H9 (cell line): ENCODE results near the gene PELI2. TPM values are rescaled to one million over a fixed set of nuclear protein-coding genes. Genes with fewer than 3 reads are reported as not detected.

Source experiments
- DNase-seq: peaks from one replicate; pipeline ENCODE4 v3.0.0-alpha.2; 2017
- H2AFZ ChIP-seq: one replicate; pipeline ENCODE4 v1.6.1; 2013; ENCODE audit warnings: mild to moderate bottlenecking, low read length, control low read depth, moderate library complexity
- H2AK5ac ChIP-seq: 2 replicates; pipeline ENCODE4 v1.6.1; 2013; ENCODE audit warnings: low read length, control low read depth, mixed read lengths; ENCODE audit not compliant: insufficient read length
- H2BK120ac ChIP-seq: one replicate; pipeline ENCODE4 v1.6.1; 2013; ENCODE audit warnings: low read depth, mild to moderate bottlenecking, low read length, control low read depth, inconsistent platforms; ENCODE audit not compliant: poor library complexity, severe bottlenecking
- H2BK12ac ChIP-seq: 2 replicates; pipeline ENCODE4 v1.6.1; 2013; ENCODE audit warnings: low read length, control low read depth, mixed read lengths, low read depth; ENCODE audit not compliant: insufficient read length
- H2BK15ac ChIP-seq: 2 replicates; pipeline ENCODE4 v1.6.1; 2013; ENCODE audit warnings: low read depth, low read length, control low read depth
- H2BK20ac ChIP-seq: one replicate; pipeline ENCODE4 v1.6.1; 2013; ENCODE audit warnings: low read depth, mild to moderate bottlenecking, low read length, control low read depth, inconsistent platforms; ENCODE audit not compliant: poor library complexity, severe bottlenecking
- H2BK5ac ChIP-seq: 2 replicates; pipeline ENCODE4 v1.6.1; 2013; ENCODE audit warnings: low read length, control low read depth, mixed read lengths; ENCODE audit not compliant: insufficient read length
- H3K14ac ChIP-seq: 2 replicates; pipeline ENCODE4 v1.6.1; 2013; ENCODE audit warnings: low read length, control low read depth; ENCODE audit not compliant: insufficient read depth
- H3K18ac ChIP-seq: 2 replicates; pipeline ENCODE4 v1.6.1; 2013; ENCODE audit warnings: low read depth, mild to moderate bottlenecking, mixed read lengths, low read length, control low read depth; ENCODE audit not compliant: insufficient read length
- H3K23ac ChIP-seq: 2 replicates; pipeline ENCODE4 v1.6.1; 2013; ENCODE audit warnings: low read length, control low read depth, mixed read lengths, low read depth; ENCODE audit not compliant: insufficient read length
- H3K23me2 ChIP-seq: 2 replicates; pipeline ENCODE4 v1.6.1; 2013; ENCODE audit warnings: low read depth, mild to moderate bottlenecking, mixed read lengths, low read length, control low read depth; ENCODE audit not compliant: insufficient read length, poor library complexity, severe bottlenecking
- H3K27ac ChIP-seq: 2 replicates; pipeline ENCODE4 v1.5.1; 2013; ENCODE audit warnings: low read length, control low read depth, mixed read lengths, low read depth; ENCODE audit not compliant: insufficient read length
- H3K27me3 ChIP-seq: 2 replicates; pipeline ENCODE4 v1.6.1; 2013; ENCODE audit warnings: low read length, control low read depth, inconsistent platforms; ENCODE audit not compliant: insufficient read depth
- H3K4ac ChIP-seq: 2 replicates; pipeline ENCODE4 v1.6.1; 2013; ENCODE audit warnings: low read depth, mild to moderate bottlenecking, control low read depth, inconsistent platforms, low read length, moderate library complexity
- H3K4me1 ChIP-seq: 2 replicates; pipeline ENCODE4 v1.6.1; 2013; ENCODE audit warnings: low read length, control low read depth, inconsistent platforms; ENCODE audit not compliant: insufficient read depth
- H3K4me2 ChIP-seq: 2 replicates; pipeline ENCODE4 v1.6.1; 2013; ENCODE audit warnings: low read length, control low read depth, mixed read lengths; ENCODE audit not compliant: insufficient read length, insufficient read depth
- H3K56ac ChIP-seq: 2 replicates; pipeline ENCODE4 v1.6.1; 2013; ENCODE audit warnings: low read depth, mild to moderate bottlenecking, mixed read lengths, low read length, control low read depth; ENCODE audit not compliant: insufficient read length
- H3K79me1 ChIP-seq: 2 replicates; pipeline ENCODE4 v1.6.1; 2013; ENCODE audit warnings: low read depth, mild to moderate bottlenecking, moderate library complexity, low read length, control low read depth, inconsistent platforms; ENCODE audit not compliant: insufficient read depth, poor library complexity, severe bottlenecking
- H3K79me2 ChIP-seq: 2 replicates; pipeline ENCODE4 v1.6.1; 2013; ENCODE audit warnings: low read length, control low read depth, inconsistent platforms; ENCODE audit not compliant: insufficient read depth
- H3K9ac ChIP-seq: 2 replicates; pipeline ENCODE4 v1.6.1; 2013; ENCODE audit warnings: low read length, control low read depth, mixed read lengths; ENCODE audit not compliant: insufficient read length; ENCODE audit errors: extremely low read depth
- H3K9me3 ChIP-seq: one replicate; pipeline ENCODE4 v1.6.1; 2013; ENCODE audit warnings: low read depth, low read length, inconsistent platforms; ENCODE audit not compliant: control insufficient read depth
- H3T11ph ChIP-seq: one replicate; pipeline ENCODE4 v1.6.1; 2013; ENCODE audit warnings: mild to moderate bottlenecking, low read length, control low read depth, inconsistent platforms
- H4K20me1 ChIP-seq: one replicate; pipeline ENCODE4 v1.6.1; 2013; ENCODE audit not compliant: control insufficient read depth, insufficient read length, insufficient read depth
- H4K5ac ChIP-seq: 2 replicates; pipeline ENCODE4 v1.6.1; 2013; ENCODE audit warnings: low read depth, mild to moderate bottlenecking, mixed read lengths, low read length, control low read depth; ENCODE audit not compliant: insufficient read length
- H4K8ac ChIP-seq: replicated peaks from 2 replicates; pipeline ENCODE4 v1.6.1; 2013; ENCODE audit warnings: low read length, control low read depth, mixed read lengths, low read depth; ENCODE audit not compliant: insufficient read length
- H4K91ac ChIP-seq: 2 replicates; pipeline ENCODE4 v1.6.1; 2013; ENCODE audit warnings: low read depth, mild to moderate bottlenecking, moderate library complexity, mixed read lengths, low read length, control low read depth; ENCODE audit not compliant: insufficient read length
- H3K27ac Mint-ChIP-seq, 3 experiments: 2 replicates in 2 of 3; 3 replicates in 1 of 3; pipeline ENCODE4 v1.8.0; 2020 to 2021; ENCODE audit warnings: mixed read lengths in 3 of 3, mild to moderate bottlenecking in 1 of 3, moderate library complexity in 1 of 3
- H3K27me3 Mint-ChIP-seq: 2 replicates; pipeline ENCODE4 v1.8.0; 2021; ENCODE audit warnings: low read depth, mild to moderate bottlenecking, moderate library complexity, mixed read lengths
- H3K36me3 Mint-ChIP-seq, 3 experiments: 2 replicates in 2 of 3; 3 replicates in 1 of 3; pipeline ENCODE4 v1.8.0; 2020 to 2021; ENCODE audit warnings: low read depth in 3 of 3, mixed read lengths in 3 of 3; ENCODE audit not compliant: insufficient read depth in 1 of 3
- H3K4me1 Mint-ChIP-seq, 2 experiments: 2 replicates each; pipeline ENCODE4 v1.8.0; 2020; ENCODE audit warnings: mixed read lengths in 2 of 2
- H3K4me3 Mint-ChIP-seq, 2 experiments: 2 replicates in 1 of 2; 3 replicates in 1 of 2; pipeline ENCODE4 v1.8.0; 2020 to 2021; ENCODE audit warnings: mild to moderate bottlenecking in 2 of 2, mixed read lengths in 2 of 2, moderate library complexity in 1 of 2
- H3K9me3 Mint-ChIP-seq, 2 experiments: 2 replicates in 1 of 2; 3 replicates in 1 of 2; pipeline ENCODE4 v1.8.0; 2020; ENCODE audit warnings: mild to moderate bottlenecking in 2 of 2, mixed read lengths in 2 of 2, moderate library complexity in 1 of 2
- CTCF ChIP-seq: fragments of 200-600 bp; sonication (generic); conservative IDR thresholded peaks from 3 replicates; pipeline ENCODE4 v1.8.0; 2021; ENCODE audit warnings: antibody characterized with exemption, mild to moderate bottlenecking
- WGBS: extraction: QIAGEN DNeasy Blood & Tissue Kit; methylation state at CpG from one replicate; pipeline ENCODE4 v1.1.7; 2013; ENCODE audit warnings: missing lambda C conversion rate, low lambda C conversion rate, mixed read lengths; ENCODE audit not compliant: insufficient read length; ENCODE audit errors: extremely low coverage; 5-methylcytosine and 5-hydroxymethylcytosine counted together
- total RNA-seq: library from RNA; stranded (reverse); gene quantifications from 2 replicates; pipeline ENCODE4 v1.2.1, GENCODE V29; 2021

The PELI2 gene
- total RNA-seq, 1 experiment from 2014 or later, result 18.0 TPM

GRCh38 chr14:56159066-56159465 is 40.9 kb downstream of the PELI2 start:
- Histone ChIP-seq H3K4me2 (no peak overlapping the region), H3T11ph (no peak overlapping the region), H4K8ac (no peak overlapping the region), H3K9me3 (no peaks in the 10 kb centered on the region), H2BK5ac (no peak overlapping the region), H3K27ac (no peak overlapping the region), H3K79me1 (no peaks in the 10 kb centered on the region), H2BK12ac (no peak overlapping the region), H3K9ac (no peak overlapping the region), H3K27me3 (no peaks in the 10 kb centered on the region), H4K20me1 (no peaks in the 10 kb centered on the region), H3K23me2 (no peaks in the 10 kb centered on the region), H3K23ac (no peak overlapping the region), H3K18ac (no peak overlapping the region), H4K91ac (no peak overlapping the region), H2AFZ (no peak overlapping the region), H3K79me2 (peaks cover 2% of the 10 kb centered on the region; the same call in 1 of the 2 replicates), H3K14ac (no peak overlapping the region), H3K56ac (no peak overlapping the region), H3K4ac (no peak overlapping the region), H3K4me1 (0 out of 2 replicates have a peak, but pooled peaks cover 2% of the 10 kb centered on the region), H4K5ac (no peak overlapping the region), H2BK120ac (no peak overlapping the region), H2BK15ac (no peak overlapping the region), H2AK5ac (no peak overlapping the region), H2BK20ac (no peak overlapping the region)
- no CpG with 5 or more reads among the region's 4 CpGs for WGBS
- Mint-ChIP-seq H3K4me1 (peaks cover 15 to 17% of the 10 kb centered on the region in 2 experiments), H3K27ac (no peak overlapping the region), H3K9me3 (peaks cover 13 to 18% of the 10 kb centered on the region in 2 experiments; a peak in 4 of 5 replicates), H3K36me3 (peaks cover 2 to 19% (median 10%) of the 10 kb centered on the region in 3 experiments; a peak in 5 of 7 replicates), H3K27me3 (no peaks in the 10 kb centered on the region), H3K4me3 (no peak overlapping the region)
- no peak for TF ChIP-seq CTCF
- no peak for DNase-seq
